IPS-15b (cell line): ENCODE measurements around the gene ACP1.

ENCODE experiments used
- H3K27me3 ChIP-seq: one replicate; pipeline ENCODE4 v1.6.1; 2013; ENCODE audit warnings: low read length; ENCODE audit not compliant: control insufficient read depth, insufficient read depth
- H3K36me3 ChIP-seq: one replicate; pipeline ENCODE4 v1.6.1; 2013; ENCODE audit warnings: low read length; ENCODE audit not compliant: control insufficient read depth, insufficient read depth
- H3K4me1 ChIP-seq: one replicate; pipeline ENCODE4 v1.6.1; 2013; ENCODE audit warnings: mild to moderate bottlenecking, low read length; ENCODE audit not compliant: control insufficient read depth, insufficient read depth
- H3K4me3 ChIP-seq: one replicate; pipeline ENCODE4 v1.5.1; 2013; ENCODE audit warnings: low read depth, low read length
- H3K9ac ChIP-seq: one replicate; pipeline ENCODE4 v1.6.1; 2013; ENCODE audit warnings: low read depth, mild to moderate bottlenecking, low read length
- H3K9me3 ChIP-seq: one replicate; pipeline ENCODE4 v1.6.1; 2013; ENCODE audit warnings: mild to moderate bottlenecking, low read length; ENCODE audit not compliant: control insufficient read depth, insufficient read depth

ACP1 gene

DNA sequence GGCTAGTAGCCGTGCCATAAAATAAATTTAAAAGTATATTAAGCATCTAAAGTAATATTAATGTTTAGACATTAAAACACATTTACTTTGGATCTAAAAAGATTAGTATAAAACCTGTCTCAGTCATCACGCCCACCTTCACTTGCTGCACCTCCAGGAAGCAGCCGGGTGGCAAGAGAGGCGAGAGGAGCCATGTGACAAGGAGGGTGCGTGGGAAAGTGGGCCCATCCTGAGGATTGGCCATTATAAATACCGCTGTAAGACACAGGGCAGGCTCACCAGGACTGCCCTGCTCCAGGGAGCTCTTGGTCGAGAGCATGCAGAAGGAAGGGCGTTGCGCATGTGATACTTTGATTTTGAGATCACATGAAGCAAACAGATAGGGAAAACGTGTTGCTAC is 57.6 kb downstream of the ACP1 start:
- no peaks in the 10 kb centered on the region for H3K9me3 ChIP-seq
- H3K4me3 ChIP-seq, result no peak overlapping the region
- no peaks in the 10 kb centered on the region for H3K36me3 ChIP-seq
- H3K4me1 ChIP-seq, result peaks cover 2% of the 10 kb centered on the region
- H3K9ac ChIP-seq, result no peak overlapping the region
- no peaks in the 10 kb centered on the region for H3K27me3 ChIP-seq

DNA sequence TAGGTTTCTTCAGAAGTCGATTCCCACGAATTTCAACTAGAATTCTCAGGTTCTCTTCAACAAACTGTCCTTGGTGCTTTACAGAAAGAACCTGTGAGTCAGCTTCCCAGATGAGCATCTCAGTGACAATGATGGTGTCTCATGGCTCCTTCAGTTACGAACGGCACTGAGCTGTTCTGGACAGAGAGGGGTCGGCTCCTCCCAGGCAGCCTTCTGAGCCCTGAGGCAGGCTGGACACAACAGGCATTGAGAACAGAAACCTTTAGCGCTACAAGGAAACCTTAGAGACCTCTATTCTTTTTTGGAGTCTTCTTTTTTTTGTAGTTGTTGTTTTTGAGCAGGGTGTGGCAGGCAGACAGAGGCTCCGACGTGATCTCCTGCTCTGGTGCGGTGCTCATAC is 58.3 kb downstream of the ACP1 start:
- H3K36me3 ChIP-seq, result no peaks in the 10 kb centered on the region
- no peak overlapping the region for H3K9ac ChIP-seq
- H3K27me3 ChIP-seq, result no peaks in the 10 kb centered on the region
- no peak overlapping the region for H3K4me3 ChIP-seq
- H3K4me1 ChIP-seq, result no peaks in the 10 kb centered on the region
- H3K9me3 ChIP-seq, result no peaks in the 10 kb centered on the region
